Osteocyte (in vitro differentiated cells): Measurements from ENCODE around the gene GRIA3. TPM values are rescaled to one million over a fixed set of nuclear protein-coding genes. Genes with fewer than 3 reads are reported as not detected.

Experiments
- DNase-seq: peaks from one replicate; pipeline ENCODE4 v3.0.0; 2021; ENCODE audit warnings: mixed read lengths; ENCODE audit not compliant: unreplicated experiment; ENCODE audit errors: extremely low spot score
- H3K27ac Mint-ChIP-seq: one replicate; pipeline ENCODE4 v1.8.0; 2021; ENCODE audit warnings: mild to moderate bottlenecking, mixed read lengths; ENCODE audit not compliant: unreplicated experiment
- H3K27me3 Mint-ChIP-seq: one replicate; pipeline ENCODE4 v1.8.0; 2021; ENCODE audit warnings: mixed read lengths; ENCODE audit not compliant: unreplicated experiment
- H3K36me3 Mint-ChIP-seq: one replicate; pipeline ENCODE4 v1.8.0; 2021; ENCODE audit warnings: mixed read lengths; ENCODE audit not compliant: unreplicated experiment
- H3K4me1 Mint-ChIP-seq: one replicate; pipeline ENCODE4 v1.8.0; 2021; ENCODE audit warnings: mixed read lengths; ENCODE audit not compliant: unreplicated experiment
- H3K4me3 Mint-ChIP-seq: one replicate; pipeline ENCODE4 v1.8.0; 2021; ENCODE audit warnings: mild to moderate bottlenecking, moderate library complexity, mixed read lengths; ENCODE audit not compliant: unreplicated experiment
- H3K9me3 Mint-ChIP-seq: one replicate; pipeline ENCODE4 v1.8.0; 2021; ENCODE audit warnings: mixed read lengths; ENCODE audit not compliant: unreplicated experiment
- CTCF ChIP-seq: fragments of 200-600 bp; sonication (generic); IDR thresholded peaks from 2 replicates; pipeline ENCODE4 v1.5.0; 2021; ENCODE audit warnings: antibody characterized with exemption, mild to moderate bottlenecking, moderate library complexity
- total RNA-seq: library from RNA; stranded (reverse); gene quantifications from 2 replicates; pipeline ENCODE4 v1.2.1, GENCODE V29; 2021

The GRIA3 gene
- total RNA-seq, 1 donor from 2014 or later: not detected

- Mint-ChIP-seq H3K27ac (no peak overlapping the region), H3K36me3 (no peaks in the 10 kb centered on the region), H3K4me3 (no peak overlapping the region), H3K4me1 (no peaks in the 10 kb centered on the region), H3K9me3 (no peaks in the 10 kb centered on the region), H3K27me3 (no peaks in the 10 kb centered on the region)
- no peak for TF ChIP-seq CTCF
- no peak for DNase-seq
Observed at GRCh38 chrX:123477673-123478072, 293.6 kb downstream of the GRIA3 start.

GRCh38 chrX:123481913-123482851, 298.1 kb downstream of the GRIA3 start:
- no peaks in the 10 kb centered on the region for H3K27me3 Mint-ChIP-seq
- H3K4me1 Mint-ChIP-seq: no peaks in the 10 kb centered on the region
- no peaks in the 10 kb centered on the region for H3K9me3 Mint-ChIP-seq
- DNase-seq: no peak
- H3K27ac Mint-ChIP-seq: no peak overlapping the region
- H3K4me3 Mint-ChIP-seq: no peak overlapping the region
- no peaks in the 10 kb centered on the region for H3K36me3 Mint-ChIP-seq
- no peak for TF ChIP-seq CTCF

GRCh38 chrX:123486297-123486696, 302.2 kb downstream of the GRIA3 start:
- no peaks in the 10 kb centered on the region for H3K27me3 Mint-ChIP-seq
- no peak for TF ChIP-seq CTCF
- no peak overlapping the region for H3K4me3 Mint-ChIP-seq
- no peak overlapping the region for H3K27ac Mint-ChIP-seq
- H3K9me3 Mint-ChIP-seq: peaks cover 8% of the 10 kb centered on the region
- no peaks in the 10 kb centered on the region for H3K4me1 Mint-ChIP-seq
- no peak for DNase-seq
- no peaks in the 10 kb centered on the region for H3K36me3 Mint-ChIP-seq

GRCh38 chrX:123487236-123487635, 303.2 kb downstream of the GRIA3 start:
- H3K36me3 Mint-ChIP-seq: no peaks in the 10 kb centered on the region
- no peak overlapping the region for H3K4me3 Mint-ChIP-seq
- H3K9me3 Mint-ChIP-seq: peaks cover 10% of the 10 kb centered on the region
- DNase-seq: no peak
- no peaks in the 10 kb centered on the region for H3K27me3 Mint-ChIP-seq
- no peak overlapping the region for H3K27ac Mint-ChIP-seq
- TF ChIP-seq CTCF: no peak
- no peaks in the 10 kb centered on the region for H3K4me1 Mint-ChIP-seq

- no peak overlapping the region for H3K4me3 Mint-ChIP-seq
- no peak for TF ChIP-seq CTCF
- no peaks in the 10 kb centered on the region for H3K36me3 Mint-ChIP-seq
- no peak for DNase-seq
- H3K27ac Mint-ChIP-seq: no peak overlapping the region
- peaks cover 10% of the 10 kb centered on the region for H3K9me3 Mint-ChIP-seq
- H3K4me1 Mint-ChIP-seq: no peaks in the 10 kb centered on the region
- no peaks in the 10 kb centered on the region for H3K27me3 Mint-ChIP-seq
Observed at GRCh38 chrX:123487669-123488068, 303.6 kb downstream of the GRIA3 start.
